C4-2B (cell line): ENCODE results near the gene RTN3.

Source experiments
- ZFX ChIP-seq: fragments of 450-650 bp; IDR thresholded peaks from 2 replicates; pipeline ENCODE4 v1.6.1; 2017
- TF ChIP-seq, protein P1 (sequence below): fragments of 450-650 bp; conservative IDR thresholded peaks from 2 replicates; pipeline ENCODE4 v1.5.1; 2017; ENCODE audit warnings: mild to moderate bottlenecking

DNA sequence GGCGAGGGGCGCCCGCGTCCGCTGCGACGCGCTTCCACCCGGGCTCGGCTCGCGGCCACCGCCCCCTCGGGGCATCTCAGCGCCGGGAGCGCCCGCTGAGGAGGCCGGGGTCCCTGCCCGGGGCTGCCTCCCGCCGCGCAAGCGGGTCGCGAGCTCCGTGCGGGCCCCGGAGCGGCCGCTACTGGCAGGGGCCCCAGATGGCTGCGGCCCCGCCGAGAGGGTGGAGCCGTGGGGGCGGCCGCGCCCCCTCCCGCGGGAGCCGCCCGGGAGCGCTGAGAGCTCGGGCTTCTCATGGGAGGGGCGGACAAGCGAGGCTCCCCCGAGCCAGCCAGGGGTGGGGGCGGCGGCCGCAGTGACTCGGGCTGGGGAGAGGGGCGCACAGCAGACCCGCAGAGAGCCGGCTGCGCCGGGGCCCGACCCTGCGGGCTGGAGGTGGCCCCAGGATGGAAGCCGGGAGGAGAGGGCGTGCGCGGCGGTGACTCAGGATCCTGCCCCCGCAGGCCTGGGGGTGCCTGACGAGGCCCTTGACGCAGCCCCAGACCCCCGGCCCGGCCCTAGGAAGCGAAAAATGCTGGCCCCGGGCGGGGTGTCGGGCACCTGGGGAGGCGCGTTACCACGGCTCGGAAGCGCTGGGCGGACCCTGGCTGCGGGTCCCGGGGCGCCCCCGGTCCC lies 87.9 kb downstream of the RTN3 start:
- TF ChIP-seq, protein P1, sequence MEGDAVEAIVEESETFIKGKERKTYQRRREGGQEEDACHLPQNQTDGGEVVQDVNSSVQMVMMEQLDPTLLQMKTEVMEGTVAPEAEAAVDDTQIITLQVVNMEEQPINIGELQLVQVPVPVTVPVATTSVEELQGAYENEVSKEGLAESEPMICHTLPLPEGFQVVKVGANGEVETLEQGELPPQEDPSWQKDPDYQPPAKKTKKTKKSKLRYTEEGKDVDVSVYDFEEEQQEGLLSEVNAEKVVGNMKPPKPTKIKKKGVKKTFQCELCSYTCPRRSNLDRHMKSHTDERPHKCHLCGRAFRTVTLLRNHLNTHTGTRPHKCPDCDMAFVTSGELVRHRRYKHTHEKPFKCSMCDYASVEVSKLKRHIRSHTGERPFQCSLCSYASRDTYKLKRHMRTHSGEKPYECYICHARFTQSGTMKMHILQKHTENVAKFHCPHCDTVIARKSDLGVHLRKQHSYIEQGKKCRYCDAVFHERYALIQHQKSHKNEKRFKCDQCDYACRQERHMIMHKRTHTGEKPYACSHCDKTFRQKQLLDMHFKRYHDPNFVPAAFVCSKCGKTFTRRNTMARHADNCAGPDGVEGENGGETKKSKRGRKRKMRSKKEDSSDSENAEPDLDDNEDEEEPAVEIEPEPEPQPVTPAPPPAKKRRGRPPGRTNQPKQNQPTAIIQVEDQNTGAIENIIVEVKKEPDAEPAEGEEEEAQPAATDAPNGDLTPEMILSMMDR: no peak
- TF ChIP-seq ZFX: no peak
